ENCODE data around the gene GPA33.

- no peak for TF ChIP-seq CTCF (conservative IDR thresholded peaks at IDR 0.05)
- TF ChIP-seq EZH2 (IDR thresholded peaks at IDR 0.05; ENCODE audit: low read depth): no peak
Measured at GRCh38 chr1:167022384-167022783, 67.8 kb downstream of the GPA33 start.
